Liver (tissue), 3 donors: ENCODE data around the gene TBC1D3B.

ENCODE experiments used
- CTCF ChIP-seq: fragments of 150-350 bp; IDR thresholded peaks from 2 replicates; pipeline ENCODE4 v1.5.1; 2017; ENCODE audit warnings: improper control_type of control experiment, low read depth, low read length; ENCODE audit not compliant: missing input control
- FOXA2 ChIP-seq: IDR thresholded peaks from 2 replicates; pipeline ENCODE4 v1.6.1; 2016; ENCODE audit warnings: antibody characterized with exemption
- JUND ChIP-seq, 2 donors: IDR thresholded peaks; 2 replicates each; pipeline ENCODE4 v1.6.1; 2016; ENCODE audit warnings: antibody characterized with exemption in 2 of 2
- MAX ChIP-seq: IDR thresholded peaks from 2 replicates; pipeline ENCODE4 v1.6.1; 2016; ENCODE audit warnings: antibody characterized with exemption
- ZBTB33 ChIP-seq: IDR thresholded peaks from 2 replicates; pipeline ENCODE4 v1.6.1; 2016; ENCODE audit warnings: antibody characterized with exemption
- donor health status: healthy.
- donor health status: healthy.

GRCh38 chr17:36198831-36199465 lies 22.5 kb upstream of the TBC1D3B start:
- no peak for TF ChIP-seq MAX
- TF ChIP-seq CTCF = no peak
- no peak for TF ChIP-seq FOXA2
- no peak for TF ChIP-seq ZBTB33
- no peak for TF ChIP-seq JUND (IDR thresholded peaks at IDR 0.05)
